ENCODE results near the gene AP3M1.

DNA sequence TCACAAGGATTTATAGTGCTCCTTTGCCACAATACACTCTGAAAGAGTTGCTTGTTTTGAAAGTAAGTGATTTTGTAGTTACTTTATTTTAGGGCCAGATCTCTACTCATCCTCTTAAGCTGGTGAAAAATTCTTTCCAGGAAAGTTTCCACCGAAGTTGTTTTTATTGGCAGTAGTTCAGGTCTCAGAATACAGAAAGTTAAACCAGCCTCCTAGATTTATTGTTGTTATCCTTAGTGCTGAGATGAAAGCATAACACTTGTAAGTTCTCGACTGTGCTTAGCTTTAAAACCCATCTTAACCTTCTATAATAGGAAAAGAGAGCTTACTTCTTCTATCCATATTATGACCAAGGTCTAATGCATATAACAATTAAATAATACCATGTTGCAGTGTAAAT, 5.5 kb downstream of the AP3M1 start:
- TF ChIP-seq, protein P1, sequence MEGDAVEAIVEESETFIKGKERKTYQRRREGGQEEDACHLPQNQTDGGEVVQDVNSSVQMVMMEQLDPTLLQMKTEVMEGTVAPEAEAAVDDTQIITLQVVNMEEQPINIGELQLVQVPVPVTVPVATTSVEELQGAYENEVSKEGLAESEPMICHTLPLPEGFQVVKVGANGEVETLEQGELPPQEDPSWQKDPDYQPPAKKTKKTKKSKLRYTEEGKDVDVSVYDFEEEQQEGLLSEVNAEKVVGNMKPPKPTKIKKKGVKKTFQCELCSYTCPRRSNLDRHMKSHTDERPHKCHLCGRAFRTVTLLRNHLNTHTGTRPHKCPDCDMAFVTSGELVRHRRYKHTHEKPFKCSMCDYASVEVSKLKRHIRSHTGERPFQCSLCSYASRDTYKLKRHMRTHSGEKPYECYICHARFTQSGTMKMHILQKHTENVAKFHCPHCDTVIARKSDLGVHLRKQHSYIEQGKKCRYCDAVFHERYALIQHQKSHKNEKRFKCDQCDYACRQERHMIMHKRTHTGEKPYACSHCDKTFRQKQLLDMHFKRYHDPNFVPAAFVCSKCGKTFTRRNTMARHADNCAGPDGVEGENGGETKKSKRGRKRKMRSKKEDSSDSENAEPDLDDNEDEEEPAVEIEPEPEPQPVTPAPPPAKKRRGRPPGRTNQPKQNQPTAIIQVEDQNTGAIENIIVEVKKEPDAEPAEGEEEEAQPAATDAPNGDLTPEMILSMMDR (IDR thresholded peaks at IDR 0.05) = no peak
- no peak for TF ChIP-seq POLR2A (IDR thresholded peaks at IDR 0.05; ENCODE audit: low read depth)
- TF ChIP-seq EP300 (IDR thresholded peaks at IDR 0.05) = no peak
